ENCODE measurements around the gene PIM3.

Gene PIM3

DNA sequence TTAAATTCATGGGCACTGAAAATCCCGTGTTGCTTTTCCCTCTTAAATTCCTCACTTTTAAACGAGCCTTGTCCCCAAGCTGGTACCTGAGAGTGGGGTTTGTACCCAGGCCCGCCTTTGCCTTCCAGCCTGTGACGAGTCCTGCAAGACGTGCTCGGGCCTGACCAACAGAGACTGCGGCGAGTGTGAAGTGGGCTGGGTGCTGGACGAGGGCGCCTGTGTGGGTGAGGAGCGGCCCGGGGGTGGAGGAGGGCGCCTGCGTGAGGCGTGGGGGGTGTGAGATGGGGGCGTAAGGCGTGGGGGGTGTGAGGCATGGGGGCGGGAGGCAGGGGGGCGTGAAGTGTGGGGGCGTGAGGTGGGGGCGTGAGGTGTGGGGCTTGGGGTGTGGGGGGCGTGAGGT is 38.1 kb upstream of the PIM3 start:
- no peak for DNase-seq (ENCODE audit: extremely low spot score)
- TF ChIP-seq, protein P1, sequence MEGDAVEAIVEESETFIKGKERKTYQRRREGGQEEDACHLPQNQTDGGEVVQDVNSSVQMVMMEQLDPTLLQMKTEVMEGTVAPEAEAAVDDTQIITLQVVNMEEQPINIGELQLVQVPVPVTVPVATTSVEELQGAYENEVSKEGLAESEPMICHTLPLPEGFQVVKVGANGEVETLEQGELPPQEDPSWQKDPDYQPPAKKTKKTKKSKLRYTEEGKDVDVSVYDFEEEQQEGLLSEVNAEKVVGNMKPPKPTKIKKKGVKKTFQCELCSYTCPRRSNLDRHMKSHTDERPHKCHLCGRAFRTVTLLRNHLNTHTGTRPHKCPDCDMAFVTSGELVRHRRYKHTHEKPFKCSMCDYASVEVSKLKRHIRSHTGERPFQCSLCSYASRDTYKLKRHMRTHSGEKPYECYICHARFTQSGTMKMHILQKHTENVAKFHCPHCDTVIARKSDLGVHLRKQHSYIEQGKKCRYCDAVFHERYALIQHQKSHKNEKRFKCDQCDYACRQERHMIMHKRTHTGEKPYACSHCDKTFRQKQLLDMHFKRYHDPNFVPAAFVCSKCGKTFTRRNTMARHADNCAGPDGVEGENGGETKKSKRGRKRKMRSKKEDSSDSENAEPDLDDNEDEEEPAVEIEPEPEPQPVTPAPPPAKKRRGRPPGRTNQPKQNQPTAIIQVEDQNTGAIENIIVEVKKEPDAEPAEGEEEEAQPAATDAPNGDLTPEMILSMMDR (IDR thresholded peaks at IDR 0.05; ENCODE audit: control extremely low read depth, extremely low read depth, low read depth, missing control alignments), result no peak
- ChIA-PET POLR2A (no interaction called here), CTCF (interaction anchor here (0.8 to 1.3 kb wide), 2 partner anchors 10 to 32 kb away, joined by 3 read pairs; no protein-coding TSS in a partner anchor)

DNA sequence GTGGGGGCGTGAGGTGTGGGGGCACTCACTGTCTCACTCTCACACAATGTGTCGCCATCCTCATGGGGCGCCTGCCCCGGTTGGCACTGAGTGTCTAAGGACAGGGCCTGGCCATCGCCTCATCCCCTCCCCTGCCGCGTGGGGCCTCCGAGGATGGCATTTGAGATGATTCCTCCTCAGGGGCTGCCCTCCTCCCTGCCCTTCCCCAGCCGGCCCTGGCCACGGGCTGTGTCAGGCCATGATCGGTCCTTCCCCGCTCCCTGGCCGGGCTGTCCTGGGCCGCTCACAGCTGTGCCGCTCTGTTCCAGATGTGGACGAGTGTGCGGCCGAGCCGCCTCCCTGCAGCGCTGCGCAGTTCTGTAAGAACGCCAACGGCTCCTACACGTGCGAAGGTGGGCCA is 37.6 kb upstream of the PIM3 start:
- ChIA-PET POLR2A (no interaction called here), CTCF (interaction anchor here (1.0 to 1.7 kb wide), 6 partner anchors 8 to 155 kb away, joined by 3 to 5 read pairs (median 4); no protein-coding TSS in a partner anchor)
- DNase-seq (ENCODE audit: extremely low spot score), result no peak
- TF ChIP-seq, protein P1 (IDR thresholded peaks at IDR 0.05; ENCODE audit: control extremely low read depth, extremely low read depth, low read depth, missing control alignments), result no peak

DNA sequence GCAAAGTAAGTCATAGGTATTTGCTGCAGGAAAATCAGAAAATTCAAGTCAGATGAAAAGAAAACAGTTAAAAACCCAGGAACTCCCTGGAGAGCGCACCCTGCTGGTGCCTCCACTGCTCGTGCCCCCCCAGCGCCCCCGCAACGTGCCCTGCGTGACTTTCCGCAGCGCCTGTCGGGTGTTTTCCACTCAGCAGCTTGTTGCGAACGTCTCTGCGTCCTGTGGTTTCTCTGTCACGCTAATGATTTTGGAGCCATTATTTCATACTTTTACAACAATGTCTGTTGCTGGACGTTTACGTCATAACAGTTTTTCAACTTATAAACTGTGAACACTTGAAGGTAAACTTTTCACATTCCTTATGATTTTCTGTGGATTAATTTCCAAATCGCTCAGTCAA is 37.1 kb upstream of the PIM3 start:
- ChIA-PET POLR2A (no interaction called here), CTCF (interaction anchor here (1.0 to 1.7 kb wide), 7 partner anchors 9 to 156 kb away, joined by 3 to 5 read pairs (median 4); no protein-coding TSS in a partner anchor)
- peak; percentile 65 for DNase-seq (ENCODE audit: extremely low spot score)
- TF ChIP-seq, protein P1 (IDR thresholded peaks at IDR 0.05; ENCODE audit: control extremely low read depth, extremely low read depth, low read depth, missing control alignments), result peak; percentile 78

DNA sequence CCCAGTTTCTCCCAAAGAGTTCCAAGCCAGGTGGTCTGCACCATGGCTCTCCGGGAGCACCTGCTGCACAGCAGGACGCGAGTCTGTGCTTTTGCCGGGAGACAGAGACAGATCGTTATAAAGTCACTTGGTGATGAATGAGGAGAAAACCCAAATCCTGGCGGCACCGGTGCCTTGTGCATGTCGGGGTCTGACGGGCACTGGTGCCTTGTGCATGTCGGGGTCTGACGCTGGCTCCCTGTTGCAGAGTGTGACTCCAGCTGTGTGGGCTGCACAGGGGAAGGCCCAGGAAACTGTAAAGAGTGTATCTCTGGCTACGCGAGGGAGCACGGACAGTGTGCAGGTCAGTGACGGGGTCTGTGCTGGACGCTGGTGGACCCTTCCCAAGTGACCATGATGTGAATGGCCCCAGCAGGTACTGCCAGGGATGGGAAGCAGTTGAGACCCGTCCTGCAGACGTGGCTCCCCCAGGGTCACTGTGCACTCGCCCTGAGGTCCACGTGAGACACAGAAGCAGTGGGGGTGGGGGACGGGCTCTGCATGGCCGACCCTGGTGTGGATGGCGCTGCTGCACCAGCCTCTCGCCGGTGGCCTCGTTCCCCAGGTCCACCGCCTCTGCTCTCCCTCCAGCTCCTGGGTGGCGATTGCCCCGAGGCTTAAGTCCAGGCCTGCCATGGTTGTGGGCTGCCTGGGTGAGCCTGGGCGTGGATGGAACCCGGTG is 36.3 kb upstream of the PIM3 start:
- TF ChIP-seq, protein P1 (IDR thresholded peaks at IDR 0.05; ENCODE audit: control extremely low read depth, extremely low read depth, low read depth, missing control alignments), result no peak
- ChIA-PET CTCF (interaction anchor here (1.0 to 1.7 kb wide), 8 partner anchors 9 to 156 kb away, joined by 3 to 5 read pairs (median 4); no protein-coding TSS in a partner anchor), POLR2A (interaction anchor here (0.6 to 1.0 kb wide), 3 partner anchors 35 to 574 kb away, joined by 4 to 6 read pairs (median 5); no protein-coding TSS in a partner anchor)
- DNase-seq (ENCODE audit: extremely low spot score), result no peak

DNA sequence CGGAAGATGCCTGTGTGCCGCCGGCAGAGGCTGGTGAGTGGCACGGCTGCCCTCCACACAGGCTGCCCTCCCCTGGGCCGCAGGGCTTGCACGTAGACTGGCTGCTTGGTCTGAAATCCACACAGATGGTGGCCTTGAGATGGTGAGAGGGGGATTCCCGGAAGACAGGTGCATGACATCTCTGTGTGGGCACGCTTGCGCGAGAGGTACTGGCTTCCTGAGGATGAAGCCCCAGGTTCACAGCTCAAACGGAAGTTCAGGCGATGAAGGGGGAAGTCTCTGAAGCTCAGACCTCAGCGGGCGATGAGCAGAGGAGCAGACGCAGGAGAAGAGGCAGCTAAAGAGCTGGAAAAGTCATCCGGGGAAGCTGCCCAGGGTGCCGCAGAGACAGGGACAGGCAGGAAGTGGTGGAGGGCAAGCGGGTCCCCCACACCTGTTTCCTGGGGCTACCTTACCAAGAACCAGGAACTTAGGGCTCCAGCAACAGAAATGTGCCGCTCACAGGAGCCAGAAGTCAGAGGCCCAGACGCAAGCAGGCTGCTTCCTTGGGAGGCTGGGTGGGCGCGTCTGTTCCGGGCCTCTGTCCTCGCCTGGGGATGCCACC is 34.9 kb upstream of the PIM3 start:
- POLR2A ChIA-PET, result no interaction called here
- TF ChIP-seq, protein P1 (IDR thresholded peaks at IDR 0.05; ENCODE audit: control extremely low read depth, extremely low read depth, low read depth, missing control alignments), result no peak
- DNase-seq (ENCODE audit: extremely low spot score), result peak; percentile 70
- CTCF ChIA-PET, result interaction anchor here (0.9 to 1.5 kb wide), 4 partner anchors 8 to 158 kb away, joined by 3 to 12 read pairs (median 3); no protein-coding TSS in a partner anchor

DNA sequence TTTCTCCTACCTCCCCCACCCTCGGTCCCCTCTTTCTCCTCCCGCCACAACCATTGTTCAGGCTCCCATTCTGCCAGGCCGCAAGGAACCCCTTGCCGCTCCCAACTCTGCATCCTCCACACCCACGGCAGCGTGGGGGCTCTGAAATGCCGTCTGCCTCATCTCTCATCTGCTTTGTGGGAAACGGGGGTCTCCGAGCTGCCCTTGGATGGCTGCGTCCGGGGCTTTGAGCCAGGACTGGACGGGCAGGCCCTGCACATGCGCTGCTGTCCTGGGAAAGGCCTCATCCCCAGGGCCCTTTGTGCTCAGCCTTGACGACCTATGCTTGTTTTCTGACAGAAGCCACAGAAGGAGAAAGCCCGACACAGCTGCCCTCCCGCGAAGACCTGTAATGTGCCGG is 33.7 kb upstream of the PIM3 start:
- CTCF ChIA-PET, result no interaction called here
- TF ChIP-seq, protein P1 (IDR thresholded peaks at IDR 0.05; ENCODE audit: control extremely low read depth, extremely low read depth, low read depth, missing control alignments), result no peak
- no peak for DNase-seq (ENCODE audit: extremely low spot score)
- POLR2A ChIA-PET, result no interaction called here
